ENCODE results near the gene COG3. TPM values are rescaled to one million over a fixed set of nuclear protein-coding genes. Genes with fewer than 3 reads are reported as not detected.
"Not testable (repeated sequence)": the region's sequence is repeated elsewhere in the genome, so short reads cannot be mapped to it uniquely, and the experiment has no call there.

Gene COG3
- total and polyA plus RNA-seq, 2 of the 13 experiments (the other 11 are each of a cell fraction or from before 2014, with no cell fraction given): 37.8 to 47.5 TPM

DNA sequence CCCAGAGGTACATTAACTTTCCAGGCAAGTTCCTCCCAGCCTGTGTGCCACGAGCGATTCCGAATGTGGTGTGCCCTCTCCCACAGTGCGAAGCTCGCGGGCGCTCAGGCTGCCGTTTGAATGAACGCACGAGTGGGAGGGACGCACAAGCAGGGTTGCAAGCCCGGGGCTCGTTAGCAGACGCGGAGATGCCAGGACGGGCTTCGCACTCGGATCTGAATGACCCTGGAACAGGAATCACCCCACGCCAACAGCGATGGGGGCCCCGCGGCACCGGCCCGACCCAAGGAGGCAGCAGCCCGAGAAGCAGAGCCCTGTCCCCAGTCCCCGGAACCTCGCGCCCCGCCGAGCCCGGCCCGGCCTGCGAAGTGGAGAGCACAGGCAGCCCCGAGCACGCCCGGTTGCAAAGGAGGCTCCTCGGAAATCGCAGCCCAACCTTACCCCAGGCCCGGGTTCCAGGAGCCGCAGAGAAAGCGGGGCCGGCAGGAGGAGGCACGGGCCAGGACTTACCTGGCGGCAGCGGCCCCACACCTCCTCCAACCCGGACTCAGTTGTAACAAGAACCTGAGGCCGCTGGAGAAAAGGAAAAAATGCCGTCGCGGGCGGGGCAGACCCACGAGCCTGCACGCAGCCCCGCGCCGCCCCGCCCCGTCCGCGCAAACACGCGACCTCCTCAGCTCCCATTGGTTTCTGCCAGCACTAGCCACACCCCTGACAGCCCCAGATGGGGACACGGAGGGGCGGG, 46.8 kb upstream of the COG3 start, which contains the start of gene SLC25A30 (continued):
- TF ChIP-seq, protein P1, sequence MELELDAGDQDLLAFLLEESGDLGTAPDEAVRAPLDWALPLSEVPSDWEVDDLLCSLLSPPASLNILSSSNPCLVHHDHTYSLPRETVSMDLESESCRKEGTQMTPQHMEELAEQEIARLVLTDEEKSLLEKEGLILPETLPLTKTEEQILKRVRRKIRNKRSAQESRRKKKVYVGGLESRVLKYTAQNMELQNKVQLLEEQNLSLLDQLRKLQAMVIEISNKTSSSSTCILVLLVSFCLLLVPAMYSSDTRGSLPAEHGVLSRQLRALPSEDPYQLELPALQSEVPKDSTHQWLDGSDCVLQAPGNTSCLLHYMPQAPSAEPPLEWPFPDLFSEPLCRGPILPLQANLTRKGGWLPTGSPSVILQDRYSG (CRISPR knock-in tag; IDR thresholded peaks at IDR 0.05): no peak
- TF ChIP-seq ZNF530 (CRISPR knock-in tag; IDR thresholded peaks at IDR 0.05; ENCODE audit: low read depth): no peak
- TF ChIP-seq ZNF746 (CRISPR knock-in tag; IDR thresholded peaks at IDR 0.05): 0 out of 2 replicates have a peak, but pooled peaks have one; percentile 38
- TF ChIP-seq SAP130 (CRISPR knock-in tag; IDR thresholded peaks at IDR 0.05; ENCODE audit: low read depth): peak; percentile 72
- TF ChIP-seq, protein P2, sequence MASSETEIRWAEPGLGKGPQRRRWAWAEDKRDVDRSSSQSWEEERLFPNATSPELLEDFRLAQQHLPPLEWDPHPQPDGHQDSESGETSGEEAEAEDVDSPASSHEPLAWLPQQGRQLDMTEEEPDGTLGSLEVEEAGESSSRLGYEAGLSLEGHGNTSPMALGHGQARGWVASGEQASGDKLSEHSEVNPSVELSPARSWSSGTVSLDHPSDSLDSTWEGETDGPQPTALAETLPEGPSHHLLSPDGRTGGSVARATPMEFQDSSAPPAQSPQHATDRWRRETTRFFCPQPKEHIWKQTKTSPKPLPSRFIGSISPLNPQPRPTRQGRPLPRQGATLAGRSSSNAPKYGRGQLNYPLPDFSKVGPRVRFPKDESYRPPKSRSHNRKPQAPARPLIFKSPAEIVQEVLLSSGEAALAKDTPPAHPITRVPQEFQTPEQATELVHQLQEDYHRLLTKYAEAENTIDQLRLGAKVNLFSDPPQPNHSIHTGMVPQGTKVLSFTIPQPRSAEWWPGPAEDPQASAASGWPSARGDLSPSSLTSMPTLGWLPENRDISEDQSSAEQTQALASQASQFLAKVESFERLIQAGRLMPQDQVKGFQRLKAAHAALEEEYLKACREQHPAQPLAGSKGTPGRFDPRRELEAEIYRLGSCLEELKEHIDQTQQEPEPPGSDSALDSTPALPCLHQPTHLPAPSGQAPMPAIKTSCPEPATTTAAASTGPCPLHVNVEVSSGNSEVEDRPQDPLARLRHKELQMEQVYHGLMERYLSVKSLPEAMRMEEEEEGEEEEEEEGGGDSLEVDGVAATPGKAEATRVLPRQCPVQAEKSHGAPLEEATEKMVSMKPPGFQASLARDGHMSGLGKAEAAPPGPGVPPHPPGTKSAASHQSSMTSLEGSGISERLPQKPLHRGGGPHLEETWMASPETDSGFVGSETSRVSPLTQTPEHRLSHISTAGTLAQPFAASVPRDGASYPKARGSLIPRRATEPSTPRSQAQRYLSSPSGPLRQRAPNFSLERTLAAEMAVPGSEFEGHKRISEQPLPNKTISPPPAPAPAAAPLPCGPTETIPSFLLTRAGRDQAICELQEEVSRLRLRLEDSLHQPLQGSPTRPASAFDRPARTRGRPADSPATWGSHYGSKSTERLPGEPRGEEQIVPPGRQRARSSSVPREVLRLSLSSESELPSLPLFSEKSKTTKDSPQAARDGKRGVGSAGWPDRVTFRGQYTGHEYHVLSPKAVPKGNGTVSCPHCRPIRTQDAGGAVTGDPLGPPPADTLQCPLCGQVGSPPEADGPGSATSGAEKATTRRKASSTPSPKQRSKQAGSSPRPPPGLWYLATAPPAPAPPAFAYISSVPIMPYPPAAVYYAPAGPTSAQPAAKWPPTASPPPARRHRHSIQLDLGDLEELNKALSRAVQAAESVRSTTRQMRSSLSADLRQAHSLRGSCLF (CRISPR knock-in tag; IDR thresholded peaks at IDR 0.05; ENCODE audit: borderline replicate concordance): no peak

DNA sequence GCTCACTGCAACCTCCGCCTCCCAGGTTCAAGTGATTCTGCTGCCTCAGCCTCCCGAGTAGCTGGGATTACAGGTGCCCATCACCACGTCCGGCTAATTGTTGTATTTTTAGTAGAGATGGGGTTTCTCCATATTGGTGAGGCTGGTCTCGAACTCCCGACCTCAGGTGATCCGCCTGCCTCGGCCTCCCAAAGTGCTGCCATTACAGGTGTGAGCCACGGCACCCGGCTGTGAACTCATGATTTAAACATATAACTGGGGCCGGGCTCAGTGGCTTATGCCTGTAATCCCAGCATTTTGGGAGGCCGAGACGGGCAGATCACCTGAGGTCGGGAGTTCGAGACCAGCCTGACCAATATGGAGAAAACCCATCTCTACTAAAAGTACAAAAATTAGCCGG, 45.4 kb upstream of the COG3 start:
- H3K36me3 ChIP-seq (replicated peaks in 1 of 2; ENCODE audit: control insufficient read depth in 1 of 2, insufficient read depth in 2 of 2, low read length in 2 of 2); H2AFZ ChIP-seq (ENCODE audit: low read length); CTCF ChIA-PET (ENCODE audit: low intra/inter-chr PET ratio, low total read pairs); H3K4me3 ChIP-seq (replicated peaks in 1 of 3; ENCODE audit: insufficient read depth in 1 of 3, low read depth in 2 of 3, low read length in 3 of 3); H3K9me3 ChIP-seq (ENCODE audit: low read length); H3K4me2 ChIP-seq (ENCODE audit: low read depth, low read length); H3K27ac ChIP-seq (ENCODE audit: extremely low read length, insufficient read depth, low read length); DNase-seq (ENCODE audit: low spot score); BruUV-seq (replicated peaks); FAIRE-seq; H3K9ac ChIP-seq (ENCODE audit: insufficient read depth, low read depth, low read length); H3K27me3 ChIP-seq (ENCODE audit: control insufficient read depth in 1 of 2, insufficient read depth in 2 of 2, low read length in 2 of 2); ATAC-seq; H4K20me1 ChIP-seq (ENCODE audit: insufficient read depth, low read length): not testable (repeated sequence)
- peaks cover 34% of the 10 kb centered on the region for H3K4me1 ChIP-seq (ENCODE audit: insufficient read depth, low read length)
- POLR2A ChIA-PET: interaction anchor here (2.1 kb wide), 1 partner anchor 46 kb away, joined by 18 read pairs; the partner anchor contains the start of gene COG3
- WGBS (ENCODE audit: low lambda C conversion rate): 95% methylated on average over 16 of the region's 16 CpGs
- in situ Hi-C loops (cut with HindIII; ENCODE audit: extremely low pct_ligation_motif_present, low pct_unique_long_range_greater_than_20kb) (loop anchor here (5.0 kb wide), 1 partner anchor 48 kb away; no protein-coding TSS in a partner anchor), intact Hi-C loops (cut with micrococcal nuclease; ENCODE audit: unreplicated experiment) (loop anchor here (5.0 kb wide), 1 partner anchor 73 kb away; no protein-coding TSS in a partner anchor)
- peaks cover 24% of the 10 kb centered on the region for H3K79me2 ChIP-seq (ENCODE audit: insufficient read depth, low read length)
